Measurements from ENCODE around the gene MYL10.
"Not testable (repeated sequence)": the region's sequence is repeated elsewhere in the genome, so short reads cannot be mapped to it uniquely, and the experiment has no call there.

The MYL10 gene

DNA sequence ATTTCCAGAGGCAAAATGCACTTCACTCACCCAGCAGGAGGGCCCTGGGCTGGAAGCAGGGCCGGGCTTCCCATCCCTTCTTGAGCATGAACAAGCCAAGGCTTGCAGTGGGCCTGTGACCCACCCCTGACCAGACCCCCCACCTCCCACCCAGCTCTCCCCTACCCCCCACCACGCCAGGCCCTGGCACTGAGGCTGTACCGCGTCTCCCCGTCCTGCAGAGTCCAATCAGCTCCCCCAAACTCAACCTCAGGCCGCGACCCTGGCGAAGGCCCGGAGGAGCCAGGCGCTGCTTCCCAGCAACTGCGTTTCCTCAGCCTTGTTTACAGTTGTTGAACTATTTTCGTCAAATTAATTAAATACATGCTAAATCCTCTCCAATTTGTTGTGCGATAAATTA, 16.9 kb upstream of the MYL10 start:
- no peaks in the 10 kb centered on the region for H3K36me3 ChIP-seq (ENCODE audit: control insufficient read depth, insufficient read depth, low read length)
- no peak overlapping the region for H3K27ac ChIP-seq
- no peaks in the 10 kb centered on the region for H3K27me3 ChIP-seq (ENCODE audit: control insufficient read depth, insufficient read depth, low read length)
- no peaks in the 10 kb centered on the region for H3K9me3 ChIP-seq (ENCODE audit: control insufficient read depth, low read length)
- TF ChIP-seq, protein P1, sequence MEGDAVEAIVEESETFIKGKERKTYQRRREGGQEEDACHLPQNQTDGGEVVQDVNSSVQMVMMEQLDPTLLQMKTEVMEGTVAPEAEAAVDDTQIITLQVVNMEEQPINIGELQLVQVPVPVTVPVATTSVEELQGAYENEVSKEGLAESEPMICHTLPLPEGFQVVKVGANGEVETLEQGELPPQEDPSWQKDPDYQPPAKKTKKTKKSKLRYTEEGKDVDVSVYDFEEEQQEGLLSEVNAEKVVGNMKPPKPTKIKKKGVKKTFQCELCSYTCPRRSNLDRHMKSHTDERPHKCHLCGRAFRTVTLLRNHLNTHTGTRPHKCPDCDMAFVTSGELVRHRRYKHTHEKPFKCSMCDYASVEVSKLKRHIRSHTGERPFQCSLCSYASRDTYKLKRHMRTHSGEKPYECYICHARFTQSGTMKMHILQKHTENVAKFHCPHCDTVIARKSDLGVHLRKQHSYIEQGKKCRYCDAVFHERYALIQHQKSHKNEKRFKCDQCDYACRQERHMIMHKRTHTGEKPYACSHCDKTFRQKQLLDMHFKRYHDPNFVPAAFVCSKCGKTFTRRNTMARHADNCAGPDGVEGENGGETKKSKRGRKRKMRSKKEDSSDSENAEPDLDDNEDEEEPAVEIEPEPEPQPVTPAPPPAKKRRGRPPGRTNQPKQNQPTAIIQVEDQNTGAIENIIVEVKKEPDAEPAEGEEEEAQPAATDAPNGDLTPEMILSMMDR (IDR thresholded peaks at IDR 0.05) = no peak
- H3K4me1 ChIP-seq = no peaks in the 10 kb centered on the region
- no peak overlapping the region for H3K4me3 ChIP-seq (ENCODE audit: low read depth, low read length)
- no peak overlapping the region for H3K9ac ChIP-seq
- no peak overlapping the region for H3K4me2 ChIP-seq (ENCODE audit: low read length)
- H3K79me2 ChIP-seq = no peaks in the 10 kb centered on the region
- H2AFZ ChIP-seq = no peak overlapping the region

DNA sequence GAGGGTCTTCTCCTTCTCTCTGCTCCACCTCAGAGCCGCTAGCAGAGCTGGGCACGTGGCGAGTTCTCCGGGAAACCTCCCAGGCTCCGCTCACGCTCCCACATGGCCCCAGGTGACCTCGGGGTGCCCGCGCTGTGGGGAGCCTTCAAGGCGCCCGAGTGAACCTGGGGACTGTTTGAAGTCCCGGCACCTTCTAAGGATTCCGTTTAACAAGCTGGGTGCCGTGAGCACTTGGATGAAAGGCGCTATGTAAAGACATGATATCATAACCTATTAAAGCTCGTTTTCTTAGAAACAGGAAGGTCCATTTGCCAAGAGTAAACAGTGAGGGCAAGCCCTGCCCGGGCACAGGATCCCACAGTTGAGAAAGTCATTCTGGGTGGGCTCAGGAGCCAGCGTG, 15.8 kb upstream of the MYL10 start:
- no peak overlapping the region for H3K27ac ChIP-seq
- no peak overlapping the region for H3K4me3 ChIP-seq (ENCODE audit: low read depth, low read length)
- H3K9ac ChIP-seq = no peak overlapping the region
- H2AFZ ChIP-seq = peak overlapping the region; percentile 28
- TF ChIP-seq, protein P1 (IDR thresholded peaks at IDR 0.05) = no peak
- no peaks in the 10 kb centered on the region for H3K27me3 ChIP-seq (ENCODE audit: control insufficient read depth, insufficient read depth, low read length)
- H3K36me3 ChIP-seq (ENCODE audit: control insufficient read depth, insufficient read depth, low read length) = no peaks in the 10 kb centered on the region
- no peak overlapping the region for H3K4me2 ChIP-seq (ENCODE audit: low read length)
- no peaks in the 10 kb centered on the region for H3K9me3 ChIP-seq (ENCODE audit: control insufficient read depth, low read length)
- no peaks in the 10 kb centered on the region for H3K4me1 ChIP-seq
- no peaks in the 10 kb centered on the region for H3K79me2 ChIP-seq

DNA sequence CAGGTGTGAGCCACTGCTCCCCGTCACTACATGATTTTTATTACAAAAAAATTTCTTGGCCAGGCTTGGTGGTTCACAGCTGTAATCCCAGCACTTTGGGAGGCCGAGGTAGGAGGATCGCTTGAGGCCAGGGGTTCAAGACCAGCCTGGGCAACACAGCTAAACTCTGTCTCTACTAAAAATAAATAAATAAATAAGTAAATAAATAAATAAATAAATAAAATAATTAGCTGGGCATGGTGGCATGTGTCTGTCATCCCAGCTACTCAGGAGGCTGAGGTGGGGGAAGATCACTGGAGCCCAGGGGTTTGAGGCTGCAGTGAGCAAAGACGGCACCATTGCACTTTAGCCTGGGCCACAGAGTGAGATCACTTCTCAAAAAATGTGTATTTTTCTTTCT, 10.0 kb upstream of the MYL10 start:
- H3K9me3 ChIP-seq (ENCODE audit: control insufficient read depth, low read length); H3K27me3 ChIP-seq (ENCODE audit: control insufficient read depth, insufficient read depth, low read length); H3K79me2 ChIP-seq; H3K4me3 ChIP-seq (ENCODE audit: low read depth, low read length); H3K36me3 ChIP-seq (ENCODE audit: control insufficient read depth, insufficient read depth, low read length); H2AFZ ChIP-seq; H3K4me1 ChIP-seq; H3K9ac ChIP-seq; H3K4me2 ChIP-seq (ENCODE audit: low read length); H3K27ac ChIP-seq: not testable (repeated sequence)

DNA sequence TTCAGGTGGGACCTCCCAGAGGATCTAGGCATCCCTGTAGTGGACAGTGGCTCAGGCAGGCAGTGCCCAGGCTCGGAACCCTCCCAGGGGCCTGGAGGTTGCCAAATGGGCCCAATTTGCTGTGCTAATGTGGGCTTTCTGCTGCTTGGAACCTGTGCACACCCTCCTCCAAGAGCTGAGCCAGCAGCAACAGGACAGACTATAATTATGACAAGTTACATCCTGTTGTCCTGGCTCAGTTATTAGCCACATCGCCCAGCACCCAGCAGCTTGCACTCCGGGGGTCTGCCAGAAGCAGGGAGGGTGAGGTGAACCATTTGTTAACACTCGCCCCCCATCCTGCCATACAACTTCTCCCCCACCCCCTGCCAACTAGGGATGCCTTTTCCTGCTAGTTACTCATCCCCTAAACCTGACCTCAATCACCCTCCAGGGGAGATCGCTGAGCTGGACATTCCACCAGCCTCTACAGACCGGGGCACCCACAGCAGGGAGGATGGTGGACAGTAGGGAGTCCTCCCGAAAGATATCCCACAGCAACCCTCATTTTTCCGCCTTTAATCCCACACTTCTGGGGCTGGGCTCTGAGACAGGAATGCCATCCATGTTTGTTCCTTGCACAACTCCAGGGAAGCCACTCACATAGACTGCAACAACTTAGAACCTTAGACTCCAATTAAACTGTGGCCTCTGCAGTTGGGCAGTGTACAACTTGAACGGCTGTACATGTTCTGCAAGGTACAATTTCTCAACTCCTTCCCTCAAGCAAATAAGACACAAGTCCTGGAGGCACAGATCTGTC, 7.9 kb upstream of the MYL10 start:
- H3K4me3 ChIP-seq (ENCODE audit: low read depth, low read length) = no peak overlapping the region
- no peak overlapping the region for H2AFZ ChIP-seq
- no peaks in the 10 kb centered on the region for H3K27me3 ChIP-seq (ENCODE audit: control insufficient read depth, insufficient read depth, low read length)
- no peaks in the 10 kb centered on the region for H3K36me3 ChIP-seq (ENCODE audit: control insufficient read depth, insufficient read depth, low read length)
- TF ChIP-seq, protein P1 (IDR thresholded peaks at IDR 0.05) = no peak
- no peaks in the 10 kb centered on the region for H3K79me2 ChIP-seq
- H3K9me3 ChIP-seq (ENCODE audit: control insufficient read depth, low read length) = no peaks in the 10 kb centered on the region
- H3K4me1 ChIP-seq = no peaks in the 10 kb centered on the region
- H3K9ac ChIP-seq = no peak overlapping the region
- no peak overlapping the region for H3K27ac ChIP-seq
- no peak overlapping the region for H3K4me2 ChIP-seq (ENCODE audit: low read length)

DNA sequence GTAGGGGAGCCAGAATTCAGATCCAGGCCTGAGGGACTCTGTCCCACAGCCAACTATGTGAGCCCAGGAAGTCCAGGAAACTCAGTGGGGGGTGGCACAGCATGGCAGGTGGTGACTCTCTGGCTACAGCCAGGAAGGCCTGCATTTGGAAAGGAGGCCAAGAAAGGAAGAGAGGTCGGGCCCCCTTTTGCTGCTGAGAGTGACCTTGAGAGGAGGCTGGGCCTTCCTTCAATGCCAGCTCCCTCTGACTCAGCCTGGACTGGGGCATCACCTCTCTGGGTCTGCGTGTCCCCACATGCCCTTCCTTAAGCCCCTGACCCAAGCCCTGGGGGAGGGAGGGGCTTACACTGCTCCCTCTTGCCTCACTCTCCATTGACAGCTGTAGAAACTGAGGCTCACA, 6.4 kb upstream of the MYL10 start:
- Histone ChIP-seq H3K36me3 (ENCODE audit: control insufficient read depth, insufficient read depth, low read length) (no peaks in the 10 kb centered on the region), H3K27me3 (ENCODE audit: control insufficient read depth, insufficient read depth, low read length) (no peaks in the 10 kb centered on the region), H3K9ac (no peak overlapping the region), H3K4me3 (ENCODE audit: low read depth, low read length) (no peak overlapping the region), H3K4me1 (no peaks in the 10 kb centered on the region), H3K9me3 (ENCODE audit: control insufficient read depth, low read length) (no peaks in the 10 kb centered on the region), H2AFZ (no peak overlapping the region), H3K79me2 (no peaks in the 10 kb centered on the region), H3K27ac (no peak overlapping the region), H3K4me2 (ENCODE audit: low read length) (no peak overlapping the region)
- TF ChIP-seq, protein P1 (IDR thresholded peaks at IDR 0.05) = no peak

All from parathyroid adenoma (tissue), 2 donors.